Adipocyte (in vitro differentiated cells): ENCODE results near the gene AEN.
"Not testable (repeated sequence)": the region's sequence is repeated elsewhere in the genome, so short reads cannot be mapped to it uniquely, and the experiment has no call there.

Source experiments
- DNase-seq: peaks from one replicate; pipeline ENCODE4 v3.0.0-alpha.2; 2015; ENCODE audit warnings: low read depth
- H3K27me3 ChIP-seq: replicated peaks from 2 replicates; pipeline ENCODE4 v1.7.0; 2013; ENCODE audit warnings: mild to moderate bottlenecking, low read length, moderate library complexity; ENCODE audit not compliant: control insufficient read depth, insufficient read depth
- H3K36me3 ChIP-seq: 2 replicates; pipeline ENCODE4 v1.7.0; 2013; ENCODE audit warnings: low read length, mild to moderate bottlenecking, moderate library complexity; ENCODE audit not compliant: control insufficient read depth, insufficient read depth, severe bottlenecking
- H3K4me1 ChIP-seq: 2 replicates; pipeline ENCODE4 v1.7.0; 2013; ENCODE audit warnings: mild to moderate bottlenecking, low read length, moderate library complexity; ENCODE audit not compliant: control insufficient read depth, insufficient read depth
- H3K4me3 ChIP-seq: 2 replicates; pipeline ENCODE4 v1.7.0; 2013; ENCODE audit warnings: mild to moderate bottlenecking, low read length, moderate library complexity
- H3K9ac ChIP-seq: 2 replicates; pipeline ENCODE4 v1.7.0; 2013; ENCODE audit warnings: mild to moderate bottlenecking, low read length, moderate library complexity
- H3K9me3 ChIP-seq: 2 replicates; pipeline ENCODE4 v1.7.0; 2013; ENCODE audit warnings: mild to moderate bottlenecking, low read length, moderate library complexity; ENCODE audit not compliant: control insufficient read depth

The AEN gene

DNA sequence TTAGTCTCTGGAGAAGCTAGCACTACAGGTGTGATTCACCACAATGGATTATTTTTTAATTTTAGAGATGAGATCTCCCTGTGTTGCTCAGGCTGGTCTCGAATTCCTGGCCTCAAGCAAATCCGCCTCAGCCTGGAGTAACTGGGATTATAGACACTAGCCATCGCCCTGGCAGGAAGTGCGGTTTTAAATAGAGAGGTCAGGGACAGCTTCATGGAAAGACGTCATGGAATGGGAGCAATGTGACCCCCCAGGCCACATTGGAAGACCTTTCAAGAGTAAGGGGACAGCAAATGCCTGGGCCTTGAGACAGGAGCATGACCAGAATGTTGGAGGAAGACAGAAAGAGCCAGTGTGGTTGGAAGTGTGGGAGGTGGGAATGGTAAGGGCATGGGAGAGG lies 15.5 kb downstream of the AEN start:
- Histone ChIP-seq H3K9me3 (no peaks in the 10 kb centered on the region), H3K36me3 (peaks cover 39% of the 10 kb centered on the region), H3K27me3 (no peaks in the 10 kb centered on the region), H3K4me3 (no peak overlapping the region), H3K4me1 (peaks cover 15% of the 10 kb centered on the region), H3K9ac (no peak overlapping the region)
- no peak for DNase-seq

DNA sequence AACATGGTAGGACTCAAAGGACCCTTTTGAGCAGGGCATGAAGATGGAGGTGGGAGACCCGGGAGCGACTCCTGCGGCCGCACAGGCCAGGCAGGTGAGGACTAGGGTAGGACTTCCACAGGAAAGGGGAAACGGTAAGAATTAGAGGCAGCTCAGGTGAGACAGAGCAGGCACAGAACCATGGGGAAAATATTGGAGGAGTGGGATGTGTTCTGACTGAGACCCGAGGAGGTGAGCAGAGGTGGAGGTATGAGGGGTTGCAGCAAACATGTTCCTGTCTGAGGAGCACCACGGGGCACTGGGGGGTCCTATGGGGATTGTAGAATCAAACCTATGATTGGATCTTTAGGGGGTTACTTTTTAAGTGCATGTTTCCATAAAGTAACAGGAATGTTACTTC lies 16.3 kb downstream of the AEN start:
- no peak overlapping the region for H3K4me3 ChIP-seq
- no peaks in the 10 kb centered on the region for H3K9me3 ChIP-seq
- peaks cover 32% of the 10 kb centered on the region for H3K36me3 ChIP-seq
- peaks cover 15% of the 10 kb centered on the region for H3K4me1 ChIP-seq
- no peak overlapping the region for H3K9ac ChIP-seq
- DNase-seq = no peak
- no peaks in the 10 kb centered on the region for H3K27me3 ChIP-seq

DNA sequence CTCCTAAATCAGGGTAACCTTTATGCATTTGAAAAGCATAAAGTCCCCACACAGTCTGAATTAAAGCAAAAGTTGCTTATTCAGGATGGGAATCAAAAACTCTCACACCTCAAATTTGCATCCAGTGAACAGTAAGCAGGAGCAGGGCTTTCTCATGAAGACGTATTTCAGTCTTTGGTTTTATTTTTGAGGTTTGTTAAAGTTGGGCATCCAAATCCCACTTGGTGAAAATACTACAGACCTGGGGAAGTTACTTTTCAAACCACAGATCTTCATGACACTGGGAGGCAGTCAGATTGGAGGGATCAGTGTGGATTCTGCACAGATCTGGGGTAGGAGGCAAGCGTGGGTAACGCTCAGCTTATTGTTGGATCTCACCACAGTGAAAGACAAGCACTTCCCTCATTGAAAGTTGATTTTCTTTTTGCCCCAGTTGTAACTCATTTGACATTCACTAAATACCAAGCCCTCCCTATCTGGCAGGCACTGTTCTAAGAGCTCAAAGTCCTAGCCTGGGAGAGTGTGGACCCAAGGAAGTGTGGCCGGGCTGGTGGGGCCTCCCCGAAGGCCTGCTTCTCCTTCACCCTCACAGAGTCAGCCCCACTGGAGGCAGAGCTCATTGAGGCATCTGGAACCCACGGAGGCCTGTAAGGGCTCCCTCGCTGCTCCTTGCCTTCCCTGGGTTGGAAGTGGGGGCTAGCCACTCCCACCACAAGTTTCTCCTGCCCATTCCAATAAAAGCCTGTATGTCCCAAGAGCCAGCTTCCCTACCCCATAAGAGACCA lies 16.9 kb downstream of the AEN start:
- peaks cover 15% of the 10 kb centered on the region for H3K4me1 ChIP-seq
- peak overlapping the region; percentile 69 for H3K9ac ChIP-seq
- DNase-seq = no peak
- peak overlapping the region; percentile 80 for H3K4me3 ChIP-seq
- H3K9me3 ChIP-seq = no peaks in the 10 kb centered on the region
- no peaks in the 10 kb centered on the region for H3K27me3 ChIP-seq
- H3K36me3 ChIP-seq = peaks cover 27% of the 10 kb centered on the region

DNA sequence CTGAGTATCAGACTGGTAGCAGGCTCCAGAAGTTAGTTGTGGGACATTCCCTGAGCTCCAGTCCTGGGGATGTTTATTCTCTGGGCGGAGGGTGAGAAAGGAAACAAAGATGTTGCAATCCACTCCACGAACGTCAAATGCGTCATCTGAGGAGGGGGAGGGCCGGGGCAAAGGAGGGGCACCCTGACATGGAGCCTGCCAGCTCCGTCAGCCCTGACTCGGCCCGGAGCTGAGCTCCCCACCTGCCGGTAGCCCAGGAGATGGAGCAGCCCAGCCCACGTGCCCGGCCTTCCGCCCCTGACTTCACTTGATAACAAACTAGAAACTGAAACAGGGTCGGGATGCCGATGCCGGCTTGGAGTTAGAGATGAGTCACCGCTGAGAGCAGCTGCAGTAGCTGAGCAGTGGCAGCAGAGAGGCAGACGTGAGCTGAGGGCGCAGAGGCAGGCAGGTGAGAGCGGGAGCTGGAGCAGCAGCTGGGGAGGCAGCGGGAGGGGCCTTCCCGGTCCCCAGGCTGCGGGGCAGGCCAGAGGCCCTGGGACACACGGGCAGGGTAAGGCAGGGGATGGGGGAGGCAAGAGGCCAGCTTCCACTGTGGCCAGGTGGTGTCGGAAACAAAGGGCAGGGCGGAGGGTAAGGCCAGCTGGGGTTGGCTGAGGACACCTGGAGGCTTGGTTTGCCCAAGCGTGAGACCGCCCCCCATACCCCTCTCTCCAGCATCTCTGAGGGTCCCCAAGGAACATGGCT lies 17.7 kb downstream of the AEN start, which contains the start of gene ISG20:
TSS of gene ISG20 (plus strand) at position 391 of the 747 bp plus-strand sequence. CDS start at position 742, 351 bp downstream.
- H3K36me3 ChIP-seq = peaks cover 21% of the 10 kb centered on the region
- DNase-seq = peak; percentile 97
- peak within 1 kb of the TSS; percentile 69 for H3K9ac ChIP-seq
- H3K9me3 ChIP-seq = no peaks in the 10 kb centered on the region
- H3K4me3 ChIP-seq = peak within 1 kb of the TSS; percentile 80
- peaks cover 15% of the 10 kb centered on the region for H3K4me1 ChIP-seq
- no peaks in the 10 kb centered on the region for H3K27me3 ChIP-seq

DNA sequence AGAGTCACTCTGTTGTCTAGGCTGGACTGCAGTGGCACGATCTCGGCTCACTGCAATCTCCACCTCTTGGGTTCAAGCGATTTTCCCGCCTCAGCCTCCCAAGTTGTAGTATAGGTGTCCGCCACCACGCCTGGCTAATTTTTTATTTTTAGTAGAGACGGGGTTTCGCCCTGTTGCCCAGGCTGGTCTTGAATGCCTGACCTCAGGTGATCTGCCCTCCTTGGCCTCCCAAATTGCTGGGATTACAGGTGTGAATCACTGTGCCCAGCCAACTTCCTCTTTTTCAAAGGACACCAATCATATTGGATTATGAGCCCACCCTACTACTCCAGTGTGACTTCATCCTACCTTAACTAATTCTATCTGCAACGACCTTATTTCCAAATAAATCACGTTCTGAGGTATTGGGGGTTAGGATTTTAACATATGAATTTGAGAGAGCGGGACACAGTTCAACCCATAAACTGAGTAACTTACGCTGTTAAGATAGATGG lies 20.9 kb downstream of the AEN start:
- DNase-seq = no peak
- no peaks in the 10 kb centered on the region for H3K36me3 ChIP-seq
- no peak overlapping the region for H3K9ac ChIP-seq
- peaks cover 15% of the 10 kb centered on the region for H3K4me1 ChIP-seq
- no peaks in the 10 kb centered on the region for H3K9me3 ChIP-seq
- no peak overlapping the region for H3K4me3 ChIP-seq
- H3K27me3 ChIP-seq = no peaks in the 10 kb centered on the region

DNA sequence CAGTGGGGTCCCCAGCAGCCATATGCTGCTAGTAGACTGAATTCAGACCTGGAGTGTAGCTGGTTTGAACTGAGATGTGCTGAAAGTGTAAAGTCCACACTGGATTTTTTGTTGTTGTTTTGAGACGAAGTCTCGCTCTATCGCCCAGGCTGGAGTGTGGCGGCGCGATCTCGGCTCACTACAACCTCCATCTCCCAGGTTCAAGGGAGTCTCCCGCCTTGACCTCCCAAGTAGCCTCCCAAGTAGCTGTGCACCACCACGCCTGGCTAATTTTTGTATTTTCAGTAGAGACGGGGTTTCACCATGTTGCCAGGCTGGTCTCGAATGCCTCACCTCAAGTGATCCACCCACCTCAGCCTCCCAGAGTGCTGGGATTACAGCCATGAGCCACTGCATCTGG lies 21.4 kb downstream of the AEN start:
- not testable (repeated sequence) for H3K4me3 ChIP-seq, H3K9ac ChIP-seq, H3K27me3 ChIP-seq, DNase-seq, H3K9me3 ChIP-seq, H3K36me3 ChIP-seq
- peaks cover 15% of the 10 kb centered on the region for H3K4me1 ChIP-seq

DNA sequence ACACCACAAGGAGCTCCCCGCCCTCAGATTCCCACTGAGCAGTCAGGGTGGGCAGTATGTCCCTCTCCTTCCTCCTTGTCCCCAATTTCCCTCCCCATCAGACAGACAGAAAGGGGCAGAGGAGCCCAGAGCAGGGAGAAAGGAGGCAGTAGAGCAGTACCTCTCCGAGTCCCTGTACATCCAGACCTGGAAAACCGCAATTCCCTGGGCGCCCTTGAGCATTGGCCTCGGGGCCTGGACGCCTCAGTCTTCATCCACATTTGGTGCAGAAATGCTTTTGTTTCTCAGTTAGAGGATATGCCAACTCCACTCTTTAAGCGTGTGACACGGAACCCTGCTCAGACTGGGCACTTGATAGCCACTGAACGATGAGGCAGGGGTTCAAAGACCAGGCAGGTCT lies 23.6 kb downstream of the AEN start:
- peaks cover under 1% of the 10 kb centered on the region for H3K4me1 ChIP-seq
- no peak overlapping the region for H3K9ac ChIP-seq
- no peaks in the 10 kb centered on the region for H3K27me3 ChIP-seq
- no peak for DNase-seq
- no peak overlapping the region for H3K4me3 ChIP-seq
- H3K9me3 ChIP-seq = no peaks in the 10 kb centered on the region
- no peaks in the 10 kb centered on the region for H3K36me3 ChIP-seq

DNA sequence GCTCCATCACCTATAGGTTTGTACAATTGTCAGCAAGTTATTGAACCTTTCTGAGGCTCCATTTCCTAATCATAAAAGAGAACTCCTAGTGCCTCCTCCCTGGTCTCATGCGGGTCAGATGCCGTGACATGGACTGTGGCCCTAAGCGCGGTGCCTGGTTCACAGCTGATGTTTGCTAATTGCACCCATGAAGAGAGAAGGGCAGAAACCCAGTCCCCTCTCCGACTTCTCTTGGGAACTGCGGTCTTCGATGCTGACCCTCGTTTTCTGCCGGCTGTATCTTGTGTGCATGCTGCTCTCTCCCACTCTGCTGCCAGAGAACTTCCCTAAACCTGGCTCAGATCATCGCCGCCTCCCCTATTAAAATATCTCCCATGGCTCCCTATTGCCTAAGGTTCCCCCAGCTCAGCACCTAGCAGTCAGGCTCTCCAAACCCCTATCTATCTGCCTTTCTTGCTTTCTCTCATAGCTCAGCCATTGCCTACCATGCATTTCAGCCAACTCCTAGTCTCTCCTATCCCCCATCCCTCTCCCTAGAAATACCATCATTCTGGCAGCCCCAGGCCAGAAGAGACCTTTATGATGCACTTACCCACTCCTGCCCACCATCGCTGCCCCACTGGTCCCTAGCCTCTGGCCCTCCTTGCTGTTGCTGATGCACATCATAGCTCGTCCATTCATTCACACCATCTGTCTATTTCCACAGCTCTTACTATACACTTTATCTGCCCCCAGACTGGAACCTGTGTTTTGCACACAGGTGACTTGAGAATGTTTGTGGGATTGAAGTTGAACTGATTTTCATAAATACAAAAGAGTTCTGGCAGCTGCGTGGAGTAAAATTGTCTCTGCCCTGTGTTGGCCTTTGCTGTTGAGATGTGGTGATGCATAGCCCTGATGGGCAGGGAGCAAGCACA lies 24.3 kb downstream of the AEN start:
- Histone ChIP-seq H3K36me3 (no peaks in the 10 kb centered on the region), H3K4me1 (no peaks in the 10 kb centered on the region), H3K4me3 (no peak overlapping the region), H3K27me3 (no peaks in the 10 kb centered on the region), H3K9ac (no peak overlapping the region), H3K9me3 (no peaks in the 10 kb centered on the region)
- no peak for DNase-seq

DNA sequence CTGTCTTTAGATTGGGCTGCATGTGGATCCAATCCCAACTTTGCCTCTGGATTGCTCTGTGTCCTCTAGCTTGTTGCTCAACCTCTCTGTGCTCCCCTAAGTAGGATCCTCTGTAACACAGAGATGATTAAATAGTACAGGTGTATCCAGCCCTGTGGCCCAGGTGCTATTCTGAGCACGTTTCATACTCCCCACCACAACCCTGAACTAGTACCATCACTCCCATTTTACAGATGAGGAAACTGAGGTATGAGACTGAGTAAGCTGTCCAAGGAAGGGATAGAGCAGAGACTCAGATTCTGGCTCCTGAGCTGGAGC lies 24.9 kb downstream of the AEN start:
- H3K9me3 ChIP-seq = no peaks in the 10 kb centered on the region
- H3K9ac ChIP-seq = no peak overlapping the region
- no peak overlapping the region for H3K4me3 ChIP-seq
- H3K27me3 ChIP-seq = no peaks in the 10 kb centered on the region
- DNase-seq = no peak
- no peaks in the 10 kb centered on the region for H3K36me3 ChIP-seq
- no peaks in the 10 kb centered on the region for H3K4me1 ChIP-seq

DNA sequence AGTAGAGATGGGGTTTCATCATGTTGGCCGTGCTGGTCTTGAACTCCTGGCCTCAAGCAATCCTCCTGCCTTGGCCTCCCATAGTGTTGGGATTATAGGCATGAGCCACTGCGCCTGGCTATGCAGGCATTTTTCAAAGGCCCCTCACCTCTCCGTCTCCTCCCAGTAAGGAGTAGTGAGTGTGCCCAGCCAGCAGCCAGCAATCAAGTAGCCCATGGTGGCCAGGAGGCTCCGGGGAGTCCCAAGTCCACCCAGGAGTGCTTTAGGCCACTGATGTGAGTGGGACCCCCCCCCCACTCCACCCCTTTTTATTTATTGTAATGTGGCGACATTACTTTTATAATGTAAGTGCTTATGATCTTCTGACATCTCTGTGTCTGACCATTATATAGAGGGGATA lies 25.8 kb downstream of the AEN start:
- no peaks in the 10 kb centered on the region for H3K9me3 ChIP-seq
- no peaks in the 10 kb centered on the region for H3K36me3 ChIP-seq
- H3K27me3 ChIP-seq = no peaks in the 10 kb centered on the region
- no peak overlapping the region for H3K4me3 ChIP-seq
- no peaks in the 10 kb centered on the region for H3K4me1 ChIP-seq
- no peak for DNase-seq
- H3K9ac ChIP-seq = no peak overlapping the region
